GM23338 (cell line): Measurements from ENCODE around the gene NRROS. TPM values are rescaled to one million over a fixed set of nuclear protein-coding genes. Genes with fewer than 3 reads are reported as not detected.

Experiments
- ATAC-seq: fragments of 200-7000 bp; cut with Tn5 transposase; 3 replicates; pipeline ENCODE4 v1.9.1; 2020
- DNase-seq: peaks from one replicate; pipeline ENCODE4 v3.0.0-alpha.2; 2015; ENCODE audit warnings: low spot score
- H2AFZ ChIP-seq: fragments of 200-600 bp; sonication (generic); 2 replicates; pipeline ENCODE4 v1.8.0; 2016; ENCODE audit warnings: antibody characterized with exemption, mild to moderate bottlenecking, moderate library complexity
- H3F3A ChIP-seq: fragments of 200-600 bp; sonication (generic); replicated peaks from 2 replicates; pipeline ENCODE4 v1.8.0; 2017; ENCODE audit warnings: antibody characterized with exemption, mixed run types, low read depth
- H3K27ac ChIP-seq: fragments of 200-600 bp; sonication (generic); 2 replicates; pipeline ENCODE4 v1.6.1; 2016; ENCODE audit warnings: low read depth
- H3K27me3 ChIP-seq: fragments of 200-600 bp; sonication (generic); 2 replicates; pipeline ENCODE4 v1.8.0; 2016; ENCODE audit warnings: mild to moderate bottlenecking, mixed run types, moderate library complexity; ENCODE audit not compliant: insufficient read depth
- H3K36me3 ChIP-seq: fragments of 200-600 bp; sonication (generic); 2 replicates; pipeline ENCODE4 v1.8.0; 2016; ENCODE audit warnings: mild to moderate bottlenecking; ENCODE audit not compliant: insufficient read depth
- H3K4me1 ChIP-seq: fragments of 200-600 bp; sonication (generic); 2 replicates; pipeline ENCODE4 v1.8.0; 2016; ENCODE audit warnings: mild to moderate bottlenecking, moderate library complexity; ENCODE audit not compliant: insufficient read depth
- H3K4me2 ChIP-seq: fragments of 200-600 bp; sonication (generic); 2 replicates; pipeline ENCODE4 v1.7.1; 2017; ENCODE audit warnings: mixed run types
- H3K4me3 ChIP-seq: fragments of 200-600 bp; sonication (generic); 2 replicates; pipeline ENCODE4 v1.6.1; 2016; ENCODE audit warnings: mixed run types
- H3K79me2 ChIP-seq: fragments of 200-600 bp; sonication (generic); replicated peaks from 2 replicates; pipeline ENCODE4 v1.8.0; 2017; ENCODE audit warnings: mild to moderate bottlenecking; ENCODE audit not compliant: insufficient read depth
- H3K9me2 ChIP-seq: fragments of 200-600 bp; sonication (generic); 2 replicates; pipeline ENCODE4 v1.8.0; 2017; ENCODE audit not compliant: insufficient read depth
- H4K20me1 ChIP-seq: fragments of 200-600 bp; sonication (generic); replicated peaks from 2 replicates; pipeline ENCODE4 v1.8.0; 2017; ENCODE audit warnings: mild to moderate bottlenecking; ENCODE audit not compliant: insufficient read depth
- H3K27ac Mint-ChIP-seq: 2 replicates; pipeline ENCODE4 v1.8.0; 2020; ENCODE audit warnings: inconsistent platforms, mild to moderate bottlenecking, moderate library complexity, mixed read lengths
- H3K27me3 Mint-ChIP-seq: 3 replicates; pipeline ENCODE4 v1.8.0; 2022; ENCODE audit warnings: low read depth, mild to moderate bottlenecking, moderate library complexity, mixed read lengths, inconsistent platforms; ENCODE audit not compliant: insufficient read depth, poor library complexity
- H3K36me3 Mint-ChIP-seq: 3 replicates; pipeline ENCODE4 v1.8.0; 2021; ENCODE audit warnings: low read depth, mild to moderate bottlenecking, inconsistent platforms, moderate library complexity, mixed read lengths
- H3K4me1 Mint-ChIP-seq: 3 replicates; pipeline ENCODE4 v1.8.0; 2020; ENCODE audit warnings: mild to moderate bottlenecking, inconsistent platforms, mixed read lengths
- H3K4me3 Mint-ChIP-seq: 3 replicates; pipeline ENCODE4 v1.8.0; 2021; ENCODE audit warnings: moderate library complexity, mild to moderate bottlenecking, inconsistent platforms, mixed read lengths
- H3K9me3 Mint-ChIP-seq: 3 replicates; pipeline ENCODE4 v1.8.0; 2020; ENCODE audit warnings: moderate library complexity, mild to moderate bottlenecking, inconsistent platforms, mixed read lengths
- CREB1 ChIP-seq: fragments of 250-450 bp; sonication (Bioruptor Pico); IDR thresholded peaks from 2 replicates; pipeline ENCODE4 v1.5.0; 2020; ENCODE audit warnings: low read depth, mild to moderate bottlenecking, moderate library complexity
- EZH2 ChIP-seq: fragments of 200-600 bp; sonication (generic); IDR thresholded peaks from one replicate; pipeline ENCODE4 v1.8.0; 2017; ENCODE audit warnings: antibody characterized with exemption, mild to moderate bottlenecking, low read depth; ENCODE audit not compliant: unreplicated experiment
- EZH2phosphoT487 ChIP-seq: fragments of 200-600 bp; sonication (generic); IDR thresholded peaks from one replicate; pipeline ENCODE4 v1.8.1; 2018; ENCODE audit warnings: antibody characterized with exemption; ENCODE audit not compliant: unreplicated experiment
- JUNB ChIP-seq: IDR thresholded peaks from one replicate; pipeline ENCODE4 v1.6.1; 2016; ENCODE audit warnings: antibody characterized with exemption; ENCODE audit not compliant: unreplicated experiment
- NANOG ChIP-seq: IDR thresholded peaks from 2 replicates; pipeline ENCODE4 v1.6.1; 2016; ENCODE audit warnings: antibody characterized with exemption, borderline replicate concordance
- POLR2AphosphoS5 ChIP-seq: IDR thresholded peaks from 2 replicates; pipeline ENCODE4 v1.6.1; 2016; ENCODE audit warnings: antibody characterized with exemption, low read depth
- STAT1 ChIP-seq: IDR thresholded peaks from one replicate; pipeline ENCODE4 v1.6.1; 2016; ENCODE audit warnings: antibody characterized with exemption; ENCODE audit not compliant: unreplicated experiment
- ZNF114 ChIP-seq: fragments of 250-450 bp; sonication (Bioruptor Pico); IDR thresholded peaks from 2 replicates; pipeline ENCODE4 v1.5.0; 2020; ENCODE audit warnings: mild to moderate bottlenecking, moderate library complexity
- ZNF331 ChIP-seq: fragments of 250-450 bp; sonication (Bioruptor Pico); IDR thresholded peaks from 2 replicates; pipeline ENCODE4 v1.5.0; 2020; ENCODE audit warnings: low read depth, mild to moderate bottlenecking, moderate library complexity
- polyA plus RNA-seq: library from polyadenylated mRNA; unstranded; fragments of >200 nt; fragmentation: Nextera tagmentation; extraction: Ambion mirVana; gene quantifications from 2 replicates; pipeline ENCODE4 v1.2.1, GENCODE V29; 2016
- total RNA-seq: library from RNA; depleted of rRNA; stranded (reverse); fragments of >200 nt; shearing (Covaris generic); gene quantifications from 2 replicates; pipeline ENCODE4 v1.2.3, GENCODE V29; 2014
- TF ChIP-seq, protein P1 (sequence below), 2 experiments: fragments of 200-600 bp in 1 of 2; sonication (generic) in 1 of 2; conservative IDR thresholded peaks; 2 replicates each; pipeline versions ENCODE4 v1.5.1 to v1.6.1; 2016 to 2017; ENCODE audit warnings: antibody characterized with exemption in 2 of 2, low read depth in 2 of 2, mild to moderate bottlenecking in 2 of 2, moderate library complexity in 1 of 2
- TF ChIP-seq, protein P2 (sequence below): IDR thresholded peaks from 2 replicates; pipeline ENCODE4 v1.6.1; 2016; ENCODE audit warnings: antibody characterized with exemption
- TF ChIP-seq, protein P3 (sequence below): IDR thresholded peaks from one replicate; pipeline ENCODE4 v1.6.1; 2018; ENCODE audit warnings: antibody characterized with exemption; ENCODE audit not compliant: unreplicated experiment
- TF ChIP-seq, protein P4 (sequence below): fragments of 250-450 bp; sonication (Bioruptor Pico); IDR thresholded peaks from 2 replicates; pipeline ENCODE4 v1.5.0; 2020; ENCODE audit warnings: mild to moderate bottlenecking, moderate library complexity

Gene NRROS
- total and polyA plus RNA-seq, 2 experiments from 2014 or later = 2.3 to 8.5 TPM

DNA sequence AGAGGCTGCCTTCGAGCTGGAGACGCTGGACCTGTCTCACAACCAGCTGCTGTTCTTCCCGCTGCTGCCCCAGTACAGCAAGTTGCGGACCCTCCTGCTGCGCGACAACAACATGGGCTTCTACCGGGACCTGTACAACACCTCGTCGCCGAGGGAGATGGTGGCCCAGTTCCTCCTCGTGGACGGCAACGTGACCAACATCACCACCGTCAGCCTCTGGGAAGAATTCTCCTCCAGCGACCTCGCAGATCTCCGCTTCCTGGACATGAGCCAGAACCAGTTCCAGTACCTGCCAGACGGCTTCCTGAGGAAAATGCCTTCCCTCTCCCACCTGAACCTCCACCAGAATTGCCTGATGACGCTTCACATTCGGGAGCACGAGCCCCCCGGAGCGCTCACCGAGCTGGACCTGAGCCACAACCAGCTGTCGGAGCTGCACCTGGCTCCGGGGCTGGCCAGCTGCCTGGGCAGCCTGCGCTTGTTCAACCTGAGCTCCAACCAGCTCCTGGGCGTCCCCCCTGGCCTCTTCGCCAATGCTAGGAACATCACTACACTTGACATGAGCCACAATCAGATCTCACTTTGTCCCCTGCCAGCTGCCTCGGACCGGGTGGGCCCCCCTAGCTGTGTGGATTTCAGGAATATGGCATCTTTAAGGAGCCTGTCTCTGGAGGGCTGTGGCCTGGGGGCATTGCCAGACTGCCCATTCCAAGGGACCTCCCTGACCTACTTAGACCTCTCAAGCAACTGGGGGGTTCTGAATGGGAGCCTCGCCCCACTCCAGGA, 21.1 kb downstream of the NRROS start:
- H3K27ac Mint-ChIP-seq = no peak overlapping the region
- Histone ChIP-seq H4K20me1 (no peaks in the 10 kb centered on the region), H3K4me1 (peaks cover 3% of the 10 kb centered on the region), H3F3A (no peaks in the 10 kb centered on the region; the same call in 1 of the 2 replicates), H3K27ac (no peak overlapping the region), H3K4me2 (no peak overlapping the region), H3K27me3 (no peaks in the 10 kb centered on the region), H2AFZ (no peak overlapping the region), H3K4me3 (no peak overlapping the region), H3K79me2 (no peaks in the 10 kb centered on the region), H3K36me3 (no peaks in the 10 kb centered on the region), H3K9me2 (no peaks in the 10 kb centered on the region)
- H3K36me3 Mint-ChIP-seq = peaks cover 11% of the 10 kb centered on the region; the same call in 2 of the 3 replicates
- H3K9me3 Mint-ChIP-seq = no peaks in the 10 kb centered on the region
- DNase-seq (no peak), ATAC-seq (no peak)
- H3K4me3 Mint-ChIP-seq = no peak overlapping the region
- no peak for TF ChIP-seq ZNF331 (CRISPR knock-in tag)
- TF ChIP-seq, protein P1, sequence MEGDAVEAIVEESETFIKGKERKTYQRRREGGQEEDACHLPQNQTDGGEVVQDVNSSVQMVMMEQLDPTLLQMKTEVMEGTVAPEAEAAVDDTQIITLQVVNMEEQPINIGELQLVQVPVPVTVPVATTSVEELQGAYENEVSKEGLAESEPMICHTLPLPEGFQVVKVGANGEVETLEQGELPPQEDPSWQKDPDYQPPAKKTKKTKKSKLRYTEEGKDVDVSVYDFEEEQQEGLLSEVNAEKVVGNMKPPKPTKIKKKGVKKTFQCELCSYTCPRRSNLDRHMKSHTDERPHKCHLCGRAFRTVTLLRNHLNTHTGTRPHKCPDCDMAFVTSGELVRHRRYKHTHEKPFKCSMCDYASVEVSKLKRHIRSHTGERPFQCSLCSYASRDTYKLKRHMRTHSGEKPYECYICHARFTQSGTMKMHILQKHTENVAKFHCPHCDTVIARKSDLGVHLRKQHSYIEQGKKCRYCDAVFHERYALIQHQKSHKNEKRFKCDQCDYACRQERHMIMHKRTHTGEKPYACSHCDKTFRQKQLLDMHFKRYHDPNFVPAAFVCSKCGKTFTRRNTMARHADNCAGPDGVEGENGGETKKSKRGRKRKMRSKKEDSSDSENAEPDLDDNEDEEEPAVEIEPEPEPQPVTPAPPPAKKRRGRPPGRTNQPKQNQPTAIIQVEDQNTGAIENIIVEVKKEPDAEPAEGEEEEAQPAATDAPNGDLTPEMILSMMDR (conservative IDR thresholded peaks at IDR 0.05; ENCODE audit: low read depth in 2 of 2) = no peak
- TF ChIP-seq, protein P2, sequence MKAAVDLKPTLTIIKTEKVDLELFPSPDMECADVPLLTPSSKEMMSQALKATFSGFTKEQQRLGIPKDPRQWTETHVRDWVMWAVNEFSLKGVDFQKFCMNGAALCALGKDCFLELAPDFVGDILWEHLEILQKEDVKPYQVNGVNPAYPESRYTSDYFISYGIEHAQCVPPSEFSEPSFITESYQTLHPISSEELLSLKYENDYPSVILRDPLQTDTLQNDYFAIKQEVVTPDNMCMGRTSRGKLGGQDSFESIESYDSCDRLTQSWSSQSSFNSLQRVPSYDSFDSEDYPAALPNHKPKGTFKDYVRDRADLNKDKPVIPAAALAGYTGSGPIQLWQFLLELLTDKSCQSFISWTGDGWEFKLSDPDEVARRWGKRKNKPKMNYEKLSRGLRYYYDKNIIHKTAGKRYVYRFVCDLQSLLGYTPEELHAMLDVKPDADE = no peak
- no peak for TF ChIP-seq ZNF114 (CRISPR knock-in tag)
- TF ChIP-seq STAT1 = no peak
- no peak for TF ChIP-seq JUNB
- TF ChIP-seq CREB1 (CRISPR knock-in tag) = no peak
- TF ChIP-seq, protein P3, sequence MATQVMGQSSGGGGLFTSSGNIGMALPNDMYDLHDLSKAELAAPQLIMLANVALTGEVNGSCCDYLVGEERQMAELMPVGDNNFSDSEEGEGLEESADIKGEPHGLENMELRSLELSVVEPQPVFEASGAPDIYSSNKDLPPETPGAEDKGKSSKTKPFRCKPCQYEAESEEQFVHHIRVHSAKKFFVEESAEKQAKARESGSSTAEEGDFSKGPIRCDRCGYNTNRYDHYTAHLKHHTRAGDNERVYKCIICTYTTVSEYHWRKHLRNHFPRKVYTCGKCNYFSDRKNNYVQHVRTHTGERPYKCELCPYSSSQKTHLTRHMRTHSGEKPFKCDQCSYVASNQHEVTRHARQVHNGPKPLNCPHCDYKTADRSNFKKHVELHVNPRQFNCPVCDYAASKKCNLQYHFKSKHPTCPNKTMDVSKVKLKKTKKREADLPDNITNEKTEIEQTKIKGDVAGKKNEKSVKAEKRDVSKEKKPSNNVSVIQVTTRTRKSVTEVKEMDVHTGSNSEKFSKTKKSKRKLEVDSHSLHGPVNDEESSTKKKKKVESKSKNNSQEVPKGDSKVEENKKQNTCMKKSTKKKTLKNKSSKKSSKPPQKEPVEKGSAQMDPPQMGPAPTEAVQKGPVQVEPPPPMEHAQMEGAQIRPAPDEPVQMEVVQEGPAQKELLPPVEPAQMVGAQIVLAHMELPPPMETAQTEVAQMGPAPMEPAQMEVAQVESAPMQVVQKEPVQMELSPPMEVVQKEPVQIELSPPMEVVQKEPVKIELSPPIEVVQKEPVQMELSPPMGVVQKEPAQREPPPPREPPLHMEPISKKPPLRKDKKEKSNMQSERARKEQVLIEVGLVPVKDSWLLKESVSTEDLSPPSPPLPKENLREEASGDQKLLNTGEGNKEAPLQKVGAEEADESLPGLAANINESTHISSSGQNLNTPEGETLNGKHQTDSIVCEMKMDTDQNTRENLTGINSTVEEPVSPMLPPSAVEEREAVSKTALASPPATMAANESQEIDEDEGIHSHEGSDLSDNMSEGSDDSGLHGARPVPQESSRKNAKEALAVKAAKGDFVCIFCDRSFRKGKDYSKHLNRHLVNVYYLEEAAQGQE = no peak
- TF ChIP-seq EZH2phosphoT487 = no peak
- TF ChIP-seq NANOG = no peak
- TF ChIP-seq EZH2 = no peak
- TF ChIP-seq POLR2AphosphoS5 = no peak
- TF ChIP-seq, protein P4, sequence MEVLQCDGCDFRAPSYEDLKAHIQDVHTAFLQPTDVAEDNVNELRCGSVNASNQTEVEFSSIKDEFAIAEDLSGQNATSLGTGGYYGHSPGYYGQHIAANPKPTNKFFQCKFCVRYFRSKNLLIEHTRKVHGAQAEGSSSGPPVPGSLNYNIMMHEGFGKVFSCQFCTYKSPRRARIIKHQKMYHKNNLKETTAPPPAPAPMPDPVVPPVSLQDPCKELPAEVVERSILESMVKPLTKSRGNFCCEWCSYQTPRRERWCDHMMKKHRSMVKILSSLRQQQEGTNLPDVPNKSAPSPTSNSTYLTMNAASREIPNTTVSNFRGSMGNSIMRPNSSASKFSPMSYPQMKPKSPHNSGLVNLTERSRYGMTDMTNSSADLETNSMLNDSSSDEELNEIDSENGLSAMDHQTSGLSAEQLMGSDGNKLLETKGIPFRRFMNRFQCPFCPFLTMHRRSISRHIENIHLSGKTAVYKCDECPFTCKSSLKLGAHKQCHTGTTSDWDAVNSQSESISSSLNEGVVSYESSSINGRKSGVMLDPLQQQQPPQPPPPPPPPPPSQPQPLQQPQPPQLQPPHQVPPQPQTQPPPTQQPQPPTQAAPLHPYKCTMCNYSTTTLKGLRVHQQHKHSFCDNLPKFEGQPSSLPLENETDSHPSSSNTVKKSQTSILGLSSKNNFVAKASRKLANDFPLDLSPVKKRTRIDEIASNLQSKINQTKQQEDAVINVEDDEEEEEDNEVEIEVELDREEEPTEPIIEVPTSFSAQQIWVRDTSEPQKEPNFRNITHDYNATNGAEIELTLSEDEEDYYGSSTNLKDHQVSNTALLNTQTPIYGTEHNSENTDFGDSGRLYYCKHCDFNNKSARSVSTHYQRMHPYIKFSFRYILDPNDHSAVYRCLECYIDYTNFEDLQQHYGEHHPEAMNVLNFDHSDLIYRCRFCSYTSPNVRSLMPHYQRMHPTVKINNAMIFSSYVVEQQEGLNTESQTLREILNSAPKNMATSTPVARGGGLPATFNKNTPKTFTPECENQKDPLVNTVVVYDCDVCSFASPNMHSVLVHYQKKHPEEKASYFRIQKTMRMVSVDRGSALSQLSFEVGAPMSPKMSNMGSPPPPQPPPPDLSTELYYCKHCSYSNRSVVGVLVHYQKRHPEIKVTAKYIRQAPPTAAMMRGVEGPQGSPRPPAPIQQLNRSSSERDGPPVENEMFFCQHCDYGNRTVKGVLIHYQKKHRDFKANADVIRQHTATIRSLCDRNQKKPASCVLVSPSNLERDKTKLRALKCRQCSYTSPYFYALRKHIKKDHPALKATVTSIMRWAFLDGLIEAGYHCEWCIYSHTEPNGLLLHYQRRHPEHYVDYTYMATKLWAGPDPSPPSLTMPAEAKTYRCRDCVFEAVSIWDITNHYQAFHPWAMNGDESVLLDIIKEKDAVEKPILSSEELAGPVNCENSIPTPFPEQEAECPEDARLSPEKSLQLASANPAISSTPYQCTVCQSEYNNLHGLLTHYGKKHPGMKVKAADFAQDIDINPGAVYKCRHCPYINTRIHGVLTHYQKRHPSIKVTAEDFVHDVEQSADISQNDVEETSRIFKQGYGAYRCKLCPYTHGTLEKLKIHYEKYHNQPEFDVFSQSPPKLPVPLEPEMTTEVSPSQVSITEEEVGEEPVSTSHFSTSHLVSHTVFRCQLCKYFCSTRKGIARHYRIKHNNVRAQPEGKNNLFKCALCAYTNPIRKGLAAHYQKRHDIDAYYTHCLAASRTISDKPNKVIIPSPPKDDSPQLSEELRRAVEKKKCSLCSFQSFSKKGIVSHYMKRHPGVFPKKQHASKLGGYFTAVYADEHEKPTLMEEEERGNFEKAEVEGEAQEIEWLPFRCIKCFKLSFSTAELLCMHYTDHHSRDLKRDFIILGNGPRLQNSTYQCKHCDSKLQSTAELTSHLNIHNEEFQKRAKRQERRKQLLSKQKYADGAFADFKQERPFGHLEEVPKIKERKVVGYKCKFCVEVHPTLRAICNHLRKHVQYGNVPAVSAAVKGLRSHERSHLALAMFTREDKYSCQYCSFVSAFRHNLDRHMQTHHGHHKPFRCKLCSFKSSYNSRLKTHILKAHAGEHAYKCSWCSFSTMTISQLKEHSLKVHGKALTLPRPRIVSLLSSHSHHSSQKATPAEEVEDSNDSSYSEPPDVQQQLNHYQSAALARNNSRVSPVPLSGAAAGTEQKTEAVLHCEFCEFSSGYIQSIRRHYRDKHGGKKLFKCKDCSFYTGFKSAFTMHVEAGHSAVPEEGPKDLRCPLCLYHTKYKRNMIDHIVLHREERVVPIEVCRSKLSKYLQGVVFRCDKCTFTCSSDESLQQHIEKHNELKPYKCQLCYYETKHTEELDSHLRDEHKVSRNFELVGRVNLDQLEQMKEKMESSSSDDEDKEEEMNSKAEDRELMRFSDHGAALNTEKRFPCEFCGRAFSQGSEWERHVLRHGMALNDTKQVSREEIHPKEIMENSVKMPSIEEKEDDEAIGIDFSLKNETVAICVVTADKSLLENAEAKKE = no peak
- H3K27me3 Mint-ChIP-seq = peaks cover 8% of the 10 kb centered on the region
- peaks cover 8% of the 10 kb centered on the region for H3K4me1 Mint-ChIP-seq
